ENCODE results near the gene IMMP1L.

GRCh38 chr11:31477528-31478222 lies 31.7 kb downstream of the IMMP1L start:
- TF ChIP-seq REST (IDR thresholded peaks at IDR 0.05; ENCODE audit: insufficient replicate concordance, low read depth) (no peak), CTCF (IDR thresholded peaks at IDR 0.05; ENCODE audit: insufficient read depth, low read length) (no peak), POLR2AphosphoS5 (IDR thresholded peaks at IDR 0.05; ENCODE audit: low read depth) (no peak), GABPA (IDR thresholded peaks at IDR 0.05; ENCODE audit: low read depth) (no peak)
